Cardiac muscle cell (in vitro differentiated cells and primary cell): ENCODE results near the gene STAG1. TPM values are rescaled to one million over a fixed set of nuclear protein-coding genes. Genes with fewer than 3 reads are reported as not detected.

Experiments
- DNase-seq, 2 donors: peaks; one replicate each; pipeline versions ENCODE4 v3.0.0 to v3.0.0-alpha.2; 2010 to 2017; ENCODE audit warnings: low read depth in 1 of 2, low spot score in 1 of 2
- H3K27ac ChIP-seq: fragments of 200-600 bp; sonication (generic); 2 replicates; pipeline ENCODE4 v1.5.1; 2016
- H3K27me3 ChIP-seq: fragments of 200-600 bp; sonication (generic); 2 replicates; pipeline ENCODE4 v1.6.0; 2016; ENCODE audit warnings: control low read depth
- H3K36me3 ChIP-seq: fragments of 200-600 bp; sonication (generic); 2 replicates; pipeline ENCODE4 v1.5.1; 2016; ENCODE audit warnings: control low read depth
- H3K4me1 ChIP-seq: fragments of 200-600 bp; sonication (generic); 2 replicates; pipeline ENCODE4 v1.8.1; 2017; ENCODE audit warnings: low read depth, mild to moderate bottlenecking, mixed run types
- H3K4me3 ChIP-seq: fragments of 200-600 bp; sonication (generic); 2 replicates; pipeline ENCODE4 v1.5.1; 2016; ENCODE audit warnings: mild to moderate bottlenecking
- H3K9me3 ChIP-seq: fragments of 200-600 bp; sonication (generic); 2 replicates; pipeline ENCODE4 v1.5.1; 2017; ENCODE audit warnings: low read depth, mild to moderate bottlenecking, control low read depth
- polyA plus RNA-seq: library from polyadenylated mRNA; unstranded; fragments of >200 nt; fragmentation: Nextera tagmentation; extraction: Ambion mirVana; gene quantifications from 2 replicates; pipeline ENCODE4 v1.2.1, GENCODE V29; 2016
- total RNA-seq: library from RNA; depleted of rRNA; stranded (reverse); fragments of >200 nt; gene quantifications from 2 replicates; pipeline ENCODE4 v1.2.3, GENCODE V29; 2016
- TF ChIP-seq, protein P1 (sequence below): IDR thresholded peaks from 2 replicates; pipeline ENCODE4 v1.5.1; 2012; ENCODE audit warnings: low read depth, mild to moderate bottlenecking, low read length

The STAG1 gene
- total and polyA plus RNA-seq, 2 experiments from 2014 or later, result 12.7 to 18.3 TPM

- H3K36me3 ChIP-seq, result peaks cover 9% of the 10 kb centered on the region
- no peaks in the 10 kb centered on the region for H3K4me1 ChIP-seq
- H3K27me3 ChIP-seq, result no peaks in the 10 kb centered on the region
- no peak overlapping the region for H3K27ac ChIP-seq
- no peaks in the 10 kb centered on the region for H3K9me3 ChIP-seq
- TF ChIP-seq, protein P1, sequence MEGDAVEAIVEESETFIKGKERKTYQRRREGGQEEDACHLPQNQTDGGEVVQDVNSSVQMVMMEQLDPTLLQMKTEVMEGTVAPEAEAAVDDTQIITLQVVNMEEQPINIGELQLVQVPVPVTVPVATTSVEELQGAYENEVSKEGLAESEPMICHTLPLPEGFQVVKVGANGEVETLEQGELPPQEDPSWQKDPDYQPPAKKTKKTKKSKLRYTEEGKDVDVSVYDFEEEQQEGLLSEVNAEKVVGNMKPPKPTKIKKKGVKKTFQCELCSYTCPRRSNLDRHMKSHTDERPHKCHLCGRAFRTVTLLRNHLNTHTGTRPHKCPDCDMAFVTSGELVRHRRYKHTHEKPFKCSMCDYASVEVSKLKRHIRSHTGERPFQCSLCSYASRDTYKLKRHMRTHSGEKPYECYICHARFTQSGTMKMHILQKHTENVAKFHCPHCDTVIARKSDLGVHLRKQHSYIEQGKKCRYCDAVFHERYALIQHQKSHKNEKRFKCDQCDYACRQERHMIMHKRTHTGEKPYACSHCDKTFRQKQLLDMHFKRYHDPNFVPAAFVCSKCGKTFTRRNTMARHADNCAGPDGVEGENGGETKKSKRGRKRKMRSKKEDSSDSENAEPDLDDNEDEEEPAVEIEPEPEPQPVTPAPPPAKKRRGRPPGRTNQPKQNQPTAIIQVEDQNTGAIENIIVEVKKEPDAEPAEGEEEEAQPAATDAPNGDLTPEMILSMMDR, result no peak
- no peak for DNase-seq
- H3K4me3 ChIP-seq, result no peak overlapping the region
Measured at GRCh38 chr3:136294176-136294575, 458.0 kb downstream of the STAG1 start.

DNA sequence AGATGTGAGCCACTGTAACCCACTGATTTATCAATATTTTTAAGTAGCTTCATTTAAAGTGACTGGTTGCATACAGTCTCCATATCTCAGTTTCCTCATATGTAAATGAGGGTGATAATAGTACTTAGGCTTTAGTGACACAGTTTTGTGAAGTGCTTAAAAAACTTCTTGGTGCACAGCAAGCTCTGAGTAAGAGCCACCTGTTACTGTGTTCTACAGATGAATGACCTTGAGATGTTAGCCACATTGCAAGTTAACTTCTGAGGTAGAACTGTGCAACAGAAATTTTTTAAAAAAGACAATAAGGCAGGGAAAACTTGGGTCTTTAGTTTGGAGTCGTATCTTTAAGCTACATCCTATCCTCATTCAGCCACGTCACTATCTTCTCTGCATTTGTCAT is 458.9 kb downstream of the STAG1 start:
- no peaks in the 10 kb centered on the region for H3K4me1 ChIP-seq
- no peak for DNase-seq
- TF ChIP-seq, protein P1, result no peak
- no peaks in the 10 kb centered on the region for H3K27me3 ChIP-seq
- H3K36me3 ChIP-seq, result peaks cover 9% of the 10 kb centered on the region
- H3K27ac ChIP-seq, result no peak overlapping the region
- no peaks in the 10 kb centered on the region for H3K9me3 ChIP-seq
- H3K4me3 ChIP-seq, result no peak overlapping the region

GRCh38 chr3:136292500-136292899 is 459.7 kb downstream of the STAG1 start:
- Histone ChIP-seq H3K36me3 (peaks cover 9% of the 10 kb centered on the region), H3K4me3 (no peak overlapping the region), H3K27me3 (no peaks in the 10 kb centered on the region), H3K4me1 (no peaks in the 10 kb centered on the region), H3K27ac (no peak overlapping the region), H3K9me3 (no peaks in the 10 kb centered on the region)
- TF ChIP-seq, protein P1, result no peak
- no peak for DNase-seq

- no peak overlapping the region for H3K4me3 ChIP-seq
- no peaks in the 10 kb centered on the region for H3K27me3 ChIP-seq
- no peaks in the 10 kb centered on the region for H3K4me1 ChIP-seq
- peaks cover 9% of the 10 kb centered on the region for H3K36me3 ChIP-seq
- no peak overlapping the region for H3K27ac ChIP-seq
- no peak for DNase-seq
- H3K9me3 ChIP-seq, result no peaks in the 10 kb centered on the region
- TF ChIP-seq, protein P1, result no peak
Measured at GRCh38 chr3:136291302-136291701, 460.9 kb downstream of the STAG1 start.

Other genes with a start within 250 kb of the STAG1 start
- 0.27 and 0.78 TPM in 2 replicates for gene SLC35G2, start 66.7 kb upstream of the STAG1 start, total RNA-seq
- gene SLC35G2, start 66.7 kb upstream of the STAG1 start, polyA plus RNA-seq, result 3.4 and 3.5 TPM in 2 replicates
- 22.6 and 30.3 TPM in 2 replicates for gene NCK1, start 109.8 kb upstream of the STAG1 start, total RNA-seq
- 24.6 and 28.6 TPM in 2 replicates for gene NCK1, start 109.8 kb upstream of the STAG1 start, polyA plus RNA-seq
- gene IL20RB, start 205.6 kb upstream of the STAG1 start, total RNA-seq, result 0.60 and 0.77 TPM in 2 replicates
- 0.15 and 0.59 TPM in 2 replicates for gene IL20RB, start 205.6 kb upstream of the STAG1 start, polyA plus RNA-seq